HepG2 (cell line): ENCODE data around the gene UBALD1. TPM values are rescaled to one million over a fixed set of nuclear protein-coding genes. Genes with fewer than 3 reads are reported as not detected.

Source experiments
- DZIP1 ChIP-seq: sonication (generic); formaldehyde crosslinking; IDR thresholded peaks from 2 replicates; pipeline ENCODE4 v1.5.0; 2020; ENCODE audit warnings: mild to moderate bottlenecking, missing genetic modification reagents
- EHMT2 ChIP-seq: fragments of 200-600 bp; sonication (generic); IDR thresholded peaks from 2 replicates; pipeline ENCODE4 v1.7.0; 2017; ENCODE audit warnings: antibody characterized with exemption, low read depth, low read length, borderline replicate concordance
- HNF1A ChIP-seq, 2 experiments: sonication (generic) in 1 of 2; formaldehyde crosslinking in 1 of 2; IDR thresholded peaks; 2 replicates each; pipeline versions ENCODE4 v1.4.0 to v1.6.1; 2016 to 2020; ENCODE audit warnings: borderline replicate concordance in 1 of 2, low read depth in 1 of 2, mild to moderate bottlenecking in 1 of 2, missing genetic modification reagents in 1 of 2
- HOXA3 ChIP-seq: sonication (generic); formaldehyde crosslinking; IDR thresholded peaks from 2 replicates; pipeline ENCODE4 v1.5.0; 2020; ENCODE audit warnings: missing genetic modification reagents
- IKZF5 ChIP-seq: IDR thresholded peaks from 2 replicates; pipeline ENCODE4 v1.6.1; 2018; ENCODE audit warnings: missing genetic modification reagents, mild to moderate bottlenecking, missing compliant biosample characterization
- MXD1 ChIP-seq: sonication (generic); formaldehyde crosslinking; IDR thresholded peaks from 2 replicates; pipeline ENCODE4 v1.4.0; 2020; ENCODE audit warnings: mild to moderate bottlenecking, missing genetic modification reagents
- NR2F1 ChIP-seq, 2 experiments: fragments of 450-650 bp in 1 of 2; formaldehyde crosslinking in 1 of 2; IDR thresholded peaks; 2 replicates each; pipeline versions ENCODE4 v1.5.0 to v1.6.1; 2016 to 2020; ENCODE audit warnings: mild to moderate bottlenecking in 1 of 2, missing compliant biosample characterization in 1 of 2, missing genetic modification reagents in 1 of 2, moderate library complexity in 1 of 2
- SOX13 ChIP-seq, 3 experiments: fragments of 450-650 bp in 1 of 3; sonication (generic) in 1 of 3; formaldehyde crosslinking in 1 of 3; IDR thresholded peaks in 2 of 3; conservative IDR thresholded peaks in 1 of 3; 2 replicates each; pipeline versions ENCODE4 v1.5.0 to v1.6.1; 2016 to 2020; ENCODE audit warnings: antibody characterized with exemption in 1 of 3, mild to moderate bottlenecking in 1 of 3, missing compliant biosample characterization in 1 of 3, missing genetic modification reagents in 1 of 3, moderate library complexity in 1 of 3
- ZBTB33 ChIP-seq: sonication (generic); formaldehyde crosslinking; IDR thresholded peaks from 2 replicates; pipeline ENCODE4 v1.4.0; 2020; ENCODE audit warnings: missing genetic modification reagents
- ZC3H13 ChIP-seq: sonication (generic); formaldehyde crosslinking; IDR thresholded peaks from 2 replicates; pipeline ENCODE4 v1.8.1; 2023; ENCODE audit warnings: mild to moderate bottlenecking, missing genetic modification reagents, moderate library complexity
- ZFP37 ChIP-seq: sonication (generic); formaldehyde crosslinking; IDR thresholded peaks from 2 replicates; pipeline ENCODE4 v1.4.0; 2020; ENCODE audit warnings: missing genetic modification reagents, borderline replicate concordance
- ZNF710 ChIP-seq: sonication (generic); formaldehyde crosslinking; IDR thresholded peaks from 2 replicates; pipeline ENCODE4 v1.5.0; 2020; ENCODE audit warnings: mild to moderate bottlenecking, missing genetic modification reagents, borderline replicate concordance
- ZNF792 ChIP-seq: IDR thresholded peaks from 2 replicates; pipeline ENCODE4 v1.6.1; 2016
- polyA plus RNA-seq, 8 experiments: library from polyadenylated mRNA; depleted of rRNA in 3 of 8; stranded (reverse) in 7 of 8; unstranded in 1 of 8; fragments of >200 nt; fragmentation: Illumina TruSeq in 4 of 8; extraction: Trizol in 4 of 8; gene quantifications; 2 replicates each; pipeline versions ENCODE4 v1.2.1 to v1.2.3, GENCODE V29; 2011 to 2016; ENCODE audit warnings: low read depth in 4 of 8, missing spikeins in 1 of 8, mixed read lengths in 1 of 8; ENCODE audit not compliant: insufficient read depth in 1 of 8
- total RNA-seq, 5 experiments: library from RNA; depleted of rRNA; stranded (reverse); fragments of >200 nt; fragmentation: Illumina TruSeq; extraction: Trizol; gene quantifications; 2 replicates each; pipeline ENCODE4 v1.2.3, GENCODE V29; 2016; ENCODE audit warnings: low read depth in 1 of 5

UBALD1 gene
- total and polyA plus RNA-seq, 2 of the 13 experiments (the other 11 are each of a cell fraction or from before 2014, with no cell fraction given): 6.8 to 12.3 TPM

GRCh38 chr16:4660454-4661007 is 45.8 kb upstream of the UBALD1 start (continued):
- TF ChIP-seq DZIP1 (CRISPR knock-in tag): no peak
- peak; percentile 98 for TF ChIP-seq ZBTB33 (CRISPR knock-in tag)
- 0 out of 2 replicates have a peak, but pooled peaks have one; percentile 21 for TF ChIP-seq IKZF5 (CRISPR knock-in tag)
- peak; percentile 59; the same call in 1 of the 2 replicates for TF ChIP-seq HOXA3
- TF ChIP-seq SOX13 (IDR thresholded peaks at IDR 0.05): no peak
- no peak for TF ChIP-seq SOX13 (CRISPR knock-in tag; conservative IDR thresholded peaks at IDR 0.05 in 1 of 2, IDR thresholded peaks at IDR 0.05 in 1 of 2)
- no peak for TF ChIP-seq NR2F1 (CRISPR knock-in tag; IDR thresholded peaks at IDR 0.05)
- no peak for TF ChIP-seq ZNF792
- no peak for TF ChIP-seq HNF1A (IDR thresholded peaks at IDR 0.05; ENCODE audit: low read depth)
- TF ChIP-seq HNF1A (CRISPR knock-in tag; IDR thresholded peaks at IDR 0.05; ENCODE audit: borderline replicate concordance): no peak
- 0 out of 2 replicates have a peak, but pooled peaks have one; percentile 33 for TF ChIP-seq ZNF710 (CRISPR knock-in tag)
- no peak for TF ChIP-seq EHMT2
- no peak for TF ChIP-seq MXD1 (CRISPR knock-in tag)
- no peak for TF ChIP-seq ZFP37 (CRISPR knock-in tag)
- no peak for TF ChIP-seq ZC3H13 (CRISPR knock-in tag)
- TF ChIP-seq, all 625 proteins: peak for 46
